Measurements from ENCODE around the gene PEX7.

DNA sequence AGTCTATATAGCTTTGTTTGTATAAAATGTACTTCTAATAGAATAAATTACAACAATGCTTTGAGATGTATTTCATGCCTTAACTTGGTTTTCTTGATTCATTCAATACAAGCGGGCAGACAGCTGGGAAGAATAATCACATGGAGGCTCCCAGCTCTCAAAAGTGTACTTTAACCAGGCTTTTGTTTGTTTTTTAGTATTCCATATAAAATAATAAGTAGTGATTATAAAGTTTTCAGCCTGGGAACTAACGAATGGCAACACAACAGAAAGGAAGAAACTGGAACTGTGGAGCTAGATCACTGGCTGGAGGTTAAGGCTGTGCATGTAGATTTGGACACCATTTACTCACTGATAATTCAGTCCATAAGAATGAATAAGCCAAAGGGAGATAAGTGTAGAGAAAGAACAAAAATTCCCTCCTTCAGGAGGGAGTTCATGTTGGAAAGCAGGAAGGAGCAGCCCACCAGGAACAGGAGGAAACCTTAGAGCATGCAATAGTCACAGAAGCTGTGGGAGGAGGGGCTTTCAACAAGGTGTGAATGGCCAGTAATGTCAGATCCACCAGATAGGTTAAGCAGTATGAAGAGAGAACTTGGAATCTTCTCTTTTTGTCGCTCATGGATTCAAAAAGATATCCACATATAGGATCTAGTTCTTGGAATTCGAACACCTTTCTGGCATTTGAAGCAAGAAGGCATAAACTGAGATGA lies 58.5 kb downstream of the PEX7 start:
- TF ChIP-seq, protein P1, sequence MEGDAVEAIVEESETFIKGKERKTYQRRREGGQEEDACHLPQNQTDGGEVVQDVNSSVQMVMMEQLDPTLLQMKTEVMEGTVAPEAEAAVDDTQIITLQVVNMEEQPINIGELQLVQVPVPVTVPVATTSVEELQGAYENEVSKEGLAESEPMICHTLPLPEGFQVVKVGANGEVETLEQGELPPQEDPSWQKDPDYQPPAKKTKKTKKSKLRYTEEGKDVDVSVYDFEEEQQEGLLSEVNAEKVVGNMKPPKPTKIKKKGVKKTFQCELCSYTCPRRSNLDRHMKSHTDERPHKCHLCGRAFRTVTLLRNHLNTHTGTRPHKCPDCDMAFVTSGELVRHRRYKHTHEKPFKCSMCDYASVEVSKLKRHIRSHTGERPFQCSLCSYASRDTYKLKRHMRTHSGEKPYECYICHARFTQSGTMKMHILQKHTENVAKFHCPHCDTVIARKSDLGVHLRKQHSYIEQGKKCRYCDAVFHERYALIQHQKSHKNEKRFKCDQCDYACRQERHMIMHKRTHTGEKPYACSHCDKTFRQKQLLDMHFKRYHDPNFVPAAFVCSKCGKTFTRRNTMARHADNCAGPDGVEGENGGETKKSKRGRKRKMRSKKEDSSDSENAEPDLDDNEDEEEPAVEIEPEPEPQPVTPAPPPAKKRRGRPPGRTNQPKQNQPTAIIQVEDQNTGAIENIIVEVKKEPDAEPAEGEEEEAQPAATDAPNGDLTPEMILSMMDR (IDR thresholded peaks at IDR 0.05; ENCODE audit: low read depth, low read length, poor library complexity, severe bottlenecking) = no peak
- no peak for TF ChIP-seq EZH2phosphoT487 (IDR thresholded peaks at IDR 0.05; ENCODE audit: borderline replicate concordance, low read length)
